B cell (primary cell): ENCODE results near the gene APLN. TPM values are rescaled to one million over a fixed set of nuclear protein-coding genes. Genes with fewer than 3 reads are reported as not detected.
A peak's percentile ranks its signal among the peaks of the same experiment; 100 is the strongest.

Source experiments
- ATAC-seq: fragments of 200-7000 bp; cut with Tn5 transposase; one replicate; pipeline ENCODE4 v1.10.0; 2021; ENCODE audit warnings: low read depth, mild to moderate bottlenecking, moderate number of reproducible peaks, moderate library complexity
- CTCF ChIA-PET: fragments of 350-600 bp; sonication (Branson Sonifier 250); formaldehyde crosslinking; loops from one replicate; lab custom pipeline; 2021; ENCODE audit warnings: antibody characterized with exemption, inconsistent platforms; lab: Charles Lee
- POLR2A ChIA-PET: fragments of 350-600 bp; sonication (Branson Sonifier 250); formaldehyde crosslinking; loops from one replicate; lab custom pipeline; 2021; ENCODE audit warnings: antibody characterized with exemption; lab: Charles Lee
- DNase-seq: peaks from one replicate; pipeline ENCODE4 v3.0.0; 2013
- H2AFZ ChIP-seq: 2 replicates; pipeline ENCODE4 v1.6.1; 2012; ENCODE audit warnings: mild to moderate bottlenecking, low read depth, low read length; ENCODE audit not compliant: insufficient read depth, poor library complexity, severe bottlenecking
- H3K27ac ChIP-seq, 2 donors: 1 replicate in 1 of 2; 2 replicates in 1 of 2; pipeline ENCODE4 v1.5.1; 2012 to 2013; ENCODE audit warnings: low read length in 2 of 2, mild to moderate bottlenecking in 2 of 2, moderate library complexity in 1 of 2
- H3K27me3 ChIP-seq, 4 experiments: fragments of 200-600 bp in 1 of 4; sonication (generic) in 1 of 4; replicated peaks in 1 of 4; 1 replicate in 2 of 4; 2 replicates in 2 of 4; pipeline versions ENCODE4 v1.6.1 to v1.7.0; 2013 to 2016; ENCODE audit warnings: low read length in 3 of 4, mild to moderate bottlenecking in 2 of 4, mixed read lengths in 1 of 4, moderate library complexity in 1 of 4; ENCODE audit not compliant: insufficient read depth in 4 of 4, control insufficient read depth in 3 of 4; ENCODE audit errors: control extremely low read depth in 1 of 4
- H3K36me3 ChIP-seq, 2 experiments: replicated peaks in 1 of 2; 1 replicate in 1 of 2; 2 replicates in 1 of 2; pipeline versions ENCODE4 v1.6.1 to v1.7.1; 2013; ENCODE audit warnings: low read length in 1 of 2; ENCODE audit not compliant: insufficient read depth in 2 of 2, control insufficient read depth in 1 of 2; ENCODE audit errors: control extremely low read depth in 1 of 2, extremely low read depth in 1 of 2
- H3K4me1 ChIP-seq, 2 donors: fragments of 200-600 bp in 1 of 2; sonication (generic) in 1 of 2; 1 replicate in 1 of 2; 2 replicates in 1 of 2; pipeline versions ENCODE4 v1.5.1 to v1.6.1; 2013 to 2017; ENCODE audit warnings: low read length in 2 of 2; ENCODE audit not compliant: control insufficient read depth in 2 of 2, insufficient read depth in 2 of 2
- H3K4me2 ChIP-seq: replicated peaks from 2 replicates; pipeline ENCODE3; 2012; ENCODE audit warnings: mild to moderate bottlenecking, low read depth, low read length; ENCODE audit not compliant: poor library complexity, severe bottlenecking
- H3K4me3 ChIP-seq, 5 experiments: fragments of 200-600 bp in 1 of 5; sonication (generic) in 1 of 5; 1 replicate in 3 of 5; 2 replicates in 2 of 5; pipeline versions ENCODE4 v1.5.1 to v1.7.0; 2011 to 2016; ENCODE audit warnings: low read length in 4 of 5, mild to moderate bottlenecking in 4 of 5, low read depth in 2 of 5, control low read depth in 1 of 5, moderate library complexity in 1 of 5; ENCODE audit not compliant: insufficient read depth in 1 of 5; ENCODE audit errors: control extremely low read depth in 1 of 5, extremely low read depth in 1 of 5
- H3K79me2 ChIP-seq: fragments of 200-600 bp; sonication (generic); one replicate; pipeline ENCODE4 v1.6.0; 2016; ENCODE audit warnings: low read length; ENCODE audit not compliant: control insufficient read depth, insufficient read depth
- H3K9ac ChIP-seq: fragments of 200-600 bp; sonication (generic); 2 replicates; pipeline ENCODE4 v1.6.1; 2017; ENCODE audit warnings: mild to moderate bottlenecking, low read length, moderate library complexity
- H3K9me3 ChIP-seq, 3 donors: one replicate each; pipeline versions ENCODE4 v1.6.1 to v1.7.1; 2013; ENCODE audit warnings: low read length in 2 of 3; ENCODE audit not compliant: control insufficient read depth in 2 of 3, insufficient read depth in 1 of 3; ENCODE audit errors: control extremely low read depth in 1 of 3
- H4K20me1 ChIP-seq: 2 replicates; pipeline ENCODE4 v1.6.0; 2012; ENCODE audit warnings: mild to moderate bottlenecking, low read length; ENCODE audit not compliant: insufficient read depth, control insufficient read depth, poor library complexity, severe bottlenecking
- H3K27ac Mint-ChIP-seq: one replicate; pipeline ENCODE4 v1.8.0; 2021; ENCODE audit warnings: mixed read lengths
- H3K27me3 Mint-ChIP-seq: one replicate; pipeline ENCODE4 v1.8.0; 2021; ENCODE audit warnings: mixed read lengths
- H3K4me1 Mint-ChIP-seq: one replicate; pipeline ENCODE4 v1.8.0; 2021; ENCODE audit warnings: mixed read lengths
- H3K4me3 Mint-ChIP-seq: one replicate; pipeline ENCODE4 v1.8.0; 2021; ENCODE audit warnings: mixed read lengths
- H3K9me3 Mint-ChIP-seq: one replicate; pipeline ENCODE4 v1.8.0; 2022; ENCODE audit warnings: mixed read lengths; ENCODE audit not compliant: insufficient read depth
- EZH2 ChIP-seq: IDR thresholded peaks from 2 replicates; pipeline ENCODE4 v1.6.1; 2012; ENCODE audit warnings: borderline replicate concordance, low read depth, mild to moderate bottlenecking, moderate library complexity, low read length; ENCODE audit not compliant: insufficient read depth, poor library complexity, severe bottlenecking
- WGBS: methylation state at CpG from one replicate; pipeline ENCODE4 v1.1.5; 2013; ENCODE audit warnings: missing lambda C conversion rate; ENCODE audit not compliant: insufficient coverage; 5-methylcytosine and 5-hydroxymethylcytosine counted together
- intact Hi-C: fragments of 100-400 bp; cut with micrococcal nuclease; formaldehyde crosslinking; loops from one replicate; pipeline ENCODE4 v1.10.0; 2022
- polyA plus RNA-seq: library from polyadenylated mRNA; depleted of rRNA; stranded (reverse); fragments of >200 nt; gene quantifications from 2 replicates; pipeline ENCODE4 v1.2.3, GENCODE V29; 2012
- total RNA-seq, 2 donors: library from RNA; stranded (reverse); fragments of 120-200 nt in 1 of 2; gene quantifications; 1 replicate in 1 of 2; 2 replicates in 1 of 2; pipeline versions ENCODE4 v1.2.3 to v1.2.4, GENCODE V29; 2013 to 2022
- TF ChIP-seq, protein P1 (sequence below): fragments of 200-600 bp; IDR thresholded peaks from one replicate; pipeline ENCODE4 v1.8.0; 2022; ENCODE audit warnings: antibody characterized with exemption, mild to moderate bottlenecking

Gene APLN
- total and polyA plus RNA-seq, 2 donors (not counting 1 experiment from before 2014, with no cell fraction given): not detected

GRCh38 chrX:129679901-129680300 is 25.1 kb upstream of the APLN start:
- WGBS: 100% methylated on average over 1 of the region's 1 CpG

GRCh38 chrX:129678614-129679195 is 23.9 kb upstream of the APLN start:
- H3K9me3 ChIP-seq: no peaks in the 10 kb centered on the region
- ChIA-PET CTCF (interaction anchor here (0.9 to 4.7 kb wide), 11 partner anchors 39 to 147 kb away, joined by 3 to 28 read pairs (median 4); no protein-coding TSS in a partner anchor), POLR2A (interaction anchor here (0.5 to 1.1 kb wide), 4 partner anchors 68 to 434 kb away, joined by 3 to 9 read pairs (median 6); no protein-coding TSS in a partner anchor)
- peak overlapping the region; percentile 73 for H3K4me2 ChIP-seq
- Mint-ChIP-seq H3K4me3 (peak overlapping the region; percentile 85), H3K27me3 (no peaks in the 10 kb centered on the region), H3K4me1 (peaks cover 12% of the 10 kb centered on the region), H3K27ac (peak overlapping the region; percentile 82), H3K9me3 (no peaks in the 10 kb centered on the region)
- H2AFZ ChIP-seq: peak overlapping the region; percentile 74
- no peaks in the 10 kb centered on the region for H4K20me1 ChIP-seq
- H3K27ac ChIP-seq: peak overlapping the region; percentile 16 to 40
- no peaks in the 10 kb centered on the region for H3K27me3 ChIP-seq
- H3K36me3 ChIP-seq: no peaks in the 10 kb centered on the region
- WGBS: 0% methylated on average over 8 of the region's 14 CpGs
- peak; percentile 28 for ATAC-seq
- H3K4me3 ChIP-seq: peak overlapping the region in 4 of 5 experiments; percentile 37 to 58 (median 56)
- TF ChIP-seq, protein P1, sequence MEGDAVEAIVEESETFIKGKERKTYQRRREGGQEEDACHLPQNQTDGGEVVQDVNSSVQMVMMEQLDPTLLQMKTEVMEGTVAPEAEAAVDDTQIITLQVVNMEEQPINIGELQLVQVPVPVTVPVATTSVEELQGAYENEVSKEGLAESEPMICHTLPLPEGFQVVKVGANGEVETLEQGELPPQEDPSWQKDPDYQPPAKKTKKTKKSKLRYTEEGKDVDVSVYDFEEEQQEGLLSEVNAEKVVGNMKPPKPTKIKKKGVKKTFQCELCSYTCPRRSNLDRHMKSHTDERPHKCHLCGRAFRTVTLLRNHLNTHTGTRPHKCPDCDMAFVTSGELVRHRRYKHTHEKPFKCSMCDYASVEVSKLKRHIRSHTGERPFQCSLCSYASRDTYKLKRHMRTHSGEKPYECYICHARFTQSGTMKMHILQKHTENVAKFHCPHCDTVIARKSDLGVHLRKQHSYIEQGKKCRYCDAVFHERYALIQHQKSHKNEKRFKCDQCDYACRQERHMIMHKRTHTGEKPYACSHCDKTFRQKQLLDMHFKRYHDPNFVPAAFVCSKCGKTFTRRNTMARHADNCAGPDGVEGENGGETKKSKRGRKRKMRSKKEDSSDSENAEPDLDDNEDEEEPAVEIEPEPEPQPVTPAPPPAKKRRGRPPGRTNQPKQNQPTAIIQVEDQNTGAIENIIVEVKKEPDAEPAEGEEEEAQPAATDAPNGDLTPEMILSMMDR: no peak
- no peak for TF ChIP-seq EZH2
- H3K4me1 ChIP-seq: peaks cover 5 to 16% of the 10 kb centered on the region in 2 donors
- H3K9ac ChIP-seq: peak overlapping the region; percentile 58
- no peaks in the 10 kb centered on the region for H3K79me2 ChIP-seq
- intact Hi-C loops: loop anchor here (1.0 to 5.0 kb wide), 5 partner anchors 76 to 304 kb away; partner anchors contain the start of genes BCORL1 and UTP14A
- DNase-seq: no peak

More at GRCh38 chrX:129679901-129680300, 25.1 kb upstream of the APLN start:
- H3K4me3 ChIP-seq: no peak overlapping the region
- H3K79me2 ChIP-seq: no peaks in the 10 kb centered on the region
- DNase-seq (no peak), ATAC-seq (no peak)
- POLR2A ChIA-PET: no interaction called here
- Mint-ChIP-seq H3K4me3 (no peak overlapping the region), H3K9me3 (no peaks in the 10 kb centered on the region), H3K4me1 (peaks cover 12% of the 10 kb centered on the region), H3K27ac (no peak overlapping the region), H3K27me3 (no peaks in the 10 kb centered on the region)
- no peak overlapping the region for H3K4me2 ChIP-seq
- TF ChIP-seq, protein P1: no peak
- TF ChIP-seq EZH2: no peak
- no peaks in the 10 kb centered on the region for H3K9me3 ChIP-seq
- no peaks in the 10 kb centered on the region for H3K27me3 ChIP-seq
- H2AFZ ChIP-seq: no peak overlapping the region
- no peaks in the 10 kb centered on the region for H3K36me3 ChIP-seq
- H3K27ac ChIP-seq: no peak overlapping the region
- intact Hi-C loops: loop anchor here (5.0 kb wide), 4 partner anchors 78 to 302 kb away; partner anchors contain the start of genes BCORL1 and UTP14A
- H3K9ac ChIP-seq: no peak overlapping the region
- CTCF ChIA-PET: interaction anchor here (3.4 to 4.7 kb wide), 2 partner anchors 93 to 144 kb away, joined by 16 to 28 read pairs; no protein-coding TSS in a partner anchor
- H3K4me1 ChIP-seq: peaks cover 5 to 16% of the 10 kb centered on the region in 2 donors
- no peaks in the 10 kb centered on the region for H4K20me1 ChIP-seq
